CD1c-positive myeloid dendritic cell (primary cell): Measurements from ENCODE around the gene GTF3C2.

Experiments used
- DNase-seq: peaks from one replicate; pipeline ENCODE4 v3.0.0-alpha.2; 2016; ENCODE audit errors: extremely low spot score

GTF3C2 gene

GRCh38 chr2:27296481-27296880 lies 60.1 kb downstream of the GTF3C2 start:
- no peak for DNase-seq

GRCh38 chr2:27294928-27295327 lies 61.6 kb downstream of the GTF3C2 start:
- no peak for DNase-seq

GRCh38 chr2:27291865-27292264 lies 64.7 kb downstream of the GTF3C2 start:
- no peak for DNase-seq

DNA sequence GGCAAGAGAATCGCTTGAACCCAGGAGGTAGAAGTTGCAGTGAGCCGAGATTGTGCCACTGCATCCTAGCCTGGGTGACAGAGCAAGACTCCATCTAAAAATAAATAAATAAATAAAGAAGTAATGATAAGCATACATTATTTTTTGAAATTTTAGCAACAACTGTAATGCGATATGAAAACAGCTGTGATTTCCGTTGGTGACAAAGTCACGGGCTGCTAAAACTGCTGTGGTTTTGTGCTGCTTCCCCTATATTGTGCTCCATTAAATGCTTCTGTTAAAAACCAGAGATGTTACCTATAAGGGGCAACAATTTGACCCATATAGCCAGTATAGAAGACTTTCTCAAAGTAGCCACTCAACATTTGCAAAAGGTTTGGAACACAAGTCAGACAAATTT lies 66.0 kb downstream of the GTF3C2 start:
- no peak for DNase-seq

- DNase-seq = no peak
These were observed 68.0 kb downstream of the GTF3C2 start for GRCh38 chr2:27288610-27289009.

- no peak for DNase-seq
These were observed 71.1 kb downstream of the GTF3C2 start for GRCh38 chr2:27285481-27285880.

- no peak for DNase-seq
These were observed 71.6 kb downstream of the GTF3C2 start for GRCh38 chr2:27284996-27285395.

- no peak for DNase-seq
These were observed 73.7 kb downstream of the GTF3C2 start for GRCh38 chr2:27282892-27283291.

DNA sequence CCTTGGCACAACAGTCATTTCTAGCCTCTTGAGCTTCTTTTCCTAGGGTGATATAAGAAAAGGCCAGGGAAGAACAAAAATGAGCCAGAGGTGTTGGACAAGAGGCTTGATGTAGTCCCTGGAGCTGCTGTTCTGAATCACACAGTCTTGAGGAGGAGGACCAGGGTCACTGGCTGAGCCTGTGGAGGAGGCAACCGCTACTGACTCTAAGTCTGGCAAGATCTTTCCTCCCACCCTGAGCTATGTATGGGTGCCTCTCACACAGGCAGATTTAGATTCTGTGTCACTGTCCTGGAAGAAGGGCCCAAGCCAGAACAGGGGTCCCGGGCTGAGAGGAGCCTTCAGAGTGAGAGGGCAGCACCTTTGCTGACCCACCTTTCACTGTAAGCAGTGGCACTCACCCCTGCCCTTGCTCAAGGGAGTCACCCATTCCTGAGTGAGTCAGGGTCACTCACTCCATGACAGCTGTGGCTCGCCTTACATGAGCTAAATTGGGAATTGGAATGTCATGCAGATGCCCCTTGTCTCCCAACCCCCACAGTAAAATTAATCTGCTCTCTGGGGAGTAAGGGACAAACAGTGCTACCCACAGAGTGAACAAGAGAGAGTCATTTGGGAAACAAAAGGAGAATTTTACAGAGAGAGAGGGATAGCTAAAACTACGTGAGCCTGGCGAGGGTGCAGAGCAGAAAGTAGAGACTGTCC lies 74.6 kb downstream of the GTF3C2 start, which contains the start of gene TRIM54:
TSS of gene TRIM54 (plus strand) at position 575 of the 705 bp plus-strand sequence. CDS start 303 bp downstream, outside the sequence.
- no peak for DNase-seq

GRCh38 chr2:27281442-27281841 lies 75.1 kb downstream of the GTF3C2 start:
- no peak for DNase-seq

DNA sequence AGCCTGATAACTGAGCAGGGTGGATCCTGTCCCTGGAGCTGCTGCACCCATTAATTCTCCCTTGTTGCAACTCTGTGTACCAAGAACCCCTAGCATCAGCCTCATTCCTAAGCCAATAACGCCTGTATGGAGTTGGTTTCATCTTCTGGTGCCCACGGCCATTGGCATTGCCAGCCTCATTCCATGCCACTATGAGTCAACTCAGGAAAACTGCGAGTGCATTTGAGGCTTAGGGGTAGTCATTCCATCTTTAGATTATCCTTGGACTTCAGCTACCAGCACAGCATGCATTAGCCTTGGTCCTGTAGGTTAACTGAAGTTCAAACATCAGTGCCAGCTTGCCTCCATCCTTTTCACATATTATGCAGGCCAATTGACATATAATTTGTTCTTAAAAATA lies 75.7 kb downstream of the GTF3C2 start:
- DNase-seq = no peak

GRCh38 chr2:27278010-27278409 lies 78.6 kb downstream of the GTF3C2 start:
- DNase-seq = no peak
